Smooth muscle cell (in vitro differentiated cells): Measurements from ENCODE around the gene DLG1. TPM values are rescaled to one million over a fixed set of nuclear protein-coding genes. Genes with fewer than 3 reads are reported as not detected.
A peak's percentile ranks its signal among the peaks of the same experiment; 100 is the strongest.

Experiments
- DNase-seq: peaks from one replicate; lab custom pipeline; 2025; ENCODE audit not compliant: unreplicated experiment; lab: John Stamatoyannopoulos, UW
- H2AFZ ChIP-seq: fragments of 200-600 bp; sonication (generic); 2 replicates; pipeline ENCODE4 v1.6.0; 2016; ENCODE audit warnings: antibody characterized with exemption, low read depth, mild to moderate bottlenecking
- H3F3A ChIP-seq: fragments of 200-600 bp; sonication (generic); 2 replicates; pipeline ENCODE4 v1.6.0; 2017; ENCODE audit warnings: antibody characterized with exemption, low read depth
- H3K27ac ChIP-seq: fragments of 200-600 bp; sonication (generic); 2 replicates; pipeline ENCODE4 v1.5.1; 2016; ENCODE audit warnings: low read depth, mild to moderate bottlenecking
- H3K27me3 ChIP-seq: fragments of 200-600 bp; sonication (generic); 2 replicates; pipeline ENCODE4 v1.6.1; 2016; ENCODE audit warnings: low read depth, mild to moderate bottlenecking
- H3K36me3 ChIP-seq: fragments of 200-600 bp; sonication (generic); 2 replicates; pipeline ENCODE4 v1.5.1; 2016; ENCODE audit warnings: low read depth
- H3K4me1 ChIP-seq: fragments of 200-600 bp; sonication (generic); 2 replicates; pipeline ENCODE4 v1.5.1; 2016; ENCODE audit warnings: low read depth
- H3K4me2 ChIP-seq: fragments of 200-600 bp; sonication (generic); 2 replicates; pipeline ENCODE4 v1.6.0; 2016; ENCODE audit warnings: mild to moderate bottlenecking
- H3K4me3 ChIP-seq: fragments of 200-600 bp; sonication (generic); 2 replicates; pipeline ENCODE4 v1.5.1; 2016; ENCODE audit warnings: mild to moderate bottlenecking
- H3K79me2 ChIP-seq: fragments of 200-600 bp; sonication (generic); 2 replicates; pipeline ENCODE4 v1.6.0; 2016; ENCODE audit warnings: low read depth, mild to moderate bottlenecking
- H3K9ac ChIP-seq: fragments of 200-600 bp; sonication (generic); 2 replicates; pipeline ENCODE4 v1.6.0; 2016; ENCODE audit warnings: low read depth
- H3K9me3 ChIP-seq: fragments of 200-600 bp; sonication (generic); replicated peaks from 2 replicates; pipeline ENCODE4 v1.5.1; 2016; ENCODE audit warnings: low read depth
- H4K20me1 ChIP-seq: fragments of 200-600 bp; sonication (generic); 2 replicates; pipeline ENCODE4 v1.6.0; 2016; ENCODE audit warnings: low read depth
- WGBS: methylation state at CpG from one replicate; pipeline ENCODE4 v1.1.7; 2016; ENCODE audit warnings: low lambda C conversion rate; 5-methylcytosine and 5-hydroxymethylcytosine counted together
- polyA plus RNA-seq: library from polyadenylated mRNA; unstranded; fragments of >200 nt; fragmentation: Nextera tagmentation; extraction: Ambion mirVana; gene quantifications from 2 replicates; pipeline ENCODE4 v1.2.1, GENCODE V29; 2016
- total RNA-seq: library from RNA; depleted of rRNA; stranded (reverse); fragments of >200 nt; gene quantifications from 2 replicates; pipeline ENCODE4 v1.2.3, GENCODE V29; 2014
- TF ChIP-seq, protein P1 (sequence below): fragments of 200-600 bp; sonication (generic); IDR thresholded peaks from 2 replicates; pipeline ENCODE4 v1.5.1; 2017; ENCODE audit warnings: borderline replicate concordance, mild to moderate bottlenecking, antibody characterized with exemption; ENCODE audit not compliant: insufficient read depth, poor library complexity, severe bottlenecking

DLG1 gene
- total and polyA plus RNA-seq, 2 experiments from 2014 or later, result 23.5 to 69.0 TPM

DNA sequence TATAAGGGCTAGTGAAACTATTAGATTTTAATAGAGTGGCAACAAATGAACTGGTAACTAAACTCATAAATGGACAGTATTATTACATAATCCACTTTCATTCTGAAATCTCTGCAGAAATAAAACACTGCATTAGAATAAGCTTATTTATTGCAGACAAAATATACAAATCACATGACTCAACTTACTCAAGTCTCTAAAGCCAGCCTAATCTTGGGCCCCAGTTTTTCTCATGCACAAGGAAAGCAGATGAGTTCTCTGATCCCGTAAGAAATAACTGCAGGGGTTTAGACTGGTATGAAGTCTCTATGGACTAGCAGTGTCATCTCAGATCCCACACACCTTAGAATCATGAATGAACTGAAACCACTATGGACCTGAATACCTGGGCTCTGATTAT, 5.8 kb downstream of the DLG1 start:
- 56% methylated on average over 1 of the region's 1 CpG for WGBS
- H3K79me2 ChIP-seq, result peaks cover 93% of the 10 kb centered on the region
- no peak for DNase-seq
- no peaks in the 10 kb centered on the region for H3K9me3 ChIP-seq
- H3F3A ChIP-seq, result no peaks in the 10 kb centered on the region
- peak overlapping the region; percentile 27 for H3K4me2 ChIP-seq
- H4K20me1 ChIP-seq, result peaks cover 75% of the 10 kb centered on the region
- no peaks in the 10 kb centered on the region for H3K27me3 ChIP-seq
- peaks cover 29% of the 10 kb centered on the region for H3K4me1 ChIP-seq
- H2AFZ ChIP-seq, result no peak overlapping the region
- H3K4me3 ChIP-seq, result no peak overlapping the region
- peaks cover 9% of the 10 kb centered on the region for H3K36me3 ChIP-seq
- H3K27ac ChIP-seq, result no peak overlapping the region
- H3K9ac ChIP-seq, result no peak overlapping the region
- TF ChIP-seq, protein P1, sequence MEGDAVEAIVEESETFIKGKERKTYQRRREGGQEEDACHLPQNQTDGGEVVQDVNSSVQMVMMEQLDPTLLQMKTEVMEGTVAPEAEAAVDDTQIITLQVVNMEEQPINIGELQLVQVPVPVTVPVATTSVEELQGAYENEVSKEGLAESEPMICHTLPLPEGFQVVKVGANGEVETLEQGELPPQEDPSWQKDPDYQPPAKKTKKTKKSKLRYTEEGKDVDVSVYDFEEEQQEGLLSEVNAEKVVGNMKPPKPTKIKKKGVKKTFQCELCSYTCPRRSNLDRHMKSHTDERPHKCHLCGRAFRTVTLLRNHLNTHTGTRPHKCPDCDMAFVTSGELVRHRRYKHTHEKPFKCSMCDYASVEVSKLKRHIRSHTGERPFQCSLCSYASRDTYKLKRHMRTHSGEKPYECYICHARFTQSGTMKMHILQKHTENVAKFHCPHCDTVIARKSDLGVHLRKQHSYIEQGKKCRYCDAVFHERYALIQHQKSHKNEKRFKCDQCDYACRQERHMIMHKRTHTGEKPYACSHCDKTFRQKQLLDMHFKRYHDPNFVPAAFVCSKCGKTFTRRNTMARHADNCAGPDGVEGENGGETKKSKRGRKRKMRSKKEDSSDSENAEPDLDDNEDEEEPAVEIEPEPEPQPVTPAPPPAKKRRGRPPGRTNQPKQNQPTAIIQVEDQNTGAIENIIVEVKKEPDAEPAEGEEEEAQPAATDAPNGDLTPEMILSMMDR, result no peak

DNA sequence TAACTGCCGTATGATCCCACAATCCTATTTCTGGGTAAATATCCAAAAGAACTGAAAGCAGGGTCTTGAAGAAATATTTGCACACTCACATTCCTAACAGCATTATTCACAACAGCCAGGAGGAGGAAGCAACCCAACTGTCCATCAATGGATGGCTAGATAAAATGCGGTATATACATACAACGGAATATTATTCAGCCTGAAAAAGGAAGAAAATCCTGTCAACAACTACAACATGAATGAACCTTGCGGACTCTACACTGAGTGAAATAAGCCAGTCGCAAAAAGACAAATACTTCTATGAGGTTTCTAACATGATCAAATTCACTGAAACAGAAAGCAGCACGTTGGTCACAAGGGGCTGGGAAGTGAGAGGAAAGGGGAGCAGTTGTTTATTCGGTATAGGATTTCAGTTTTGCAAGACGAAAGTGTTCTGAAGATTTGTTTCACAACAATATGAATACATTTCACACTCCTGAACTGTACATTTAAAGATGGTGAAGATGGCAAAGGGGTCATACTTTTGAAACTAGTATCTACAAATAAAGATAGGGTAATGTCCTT, 6.2 kb downstream of the DLG1 start:
- Histone ChIP-seq H3K36me3 (peaks cover 9% of the 10 kb centered on the region), H3K9me3 (no peaks in the 10 kb centered on the region), H3K27ac (no peak overlapping the region), H3K79me2 (peaks cover 93% of the 10 kb centered on the region), H3K27me3 (no peaks in the 10 kb centered on the region), H3K4me1 (peaks cover 29% of the 10 kb centered on the region), H3K4me2 (no peak overlapping the region), H3K4me3 (no peak overlapping the region), H4K20me1 (peaks cover 78% of the 10 kb centered on the region), H3F3A (no peaks in the 10 kb centered on the region), H2AFZ (no peak overlapping the region), H3K9ac (no peak overlapping the region)
- TF ChIP-seq, protein P1, result no peak
- no peak for DNase-seq
- WGBS, result 90% methylated on average over 8 of the region's 8 CpGs

DNA sequence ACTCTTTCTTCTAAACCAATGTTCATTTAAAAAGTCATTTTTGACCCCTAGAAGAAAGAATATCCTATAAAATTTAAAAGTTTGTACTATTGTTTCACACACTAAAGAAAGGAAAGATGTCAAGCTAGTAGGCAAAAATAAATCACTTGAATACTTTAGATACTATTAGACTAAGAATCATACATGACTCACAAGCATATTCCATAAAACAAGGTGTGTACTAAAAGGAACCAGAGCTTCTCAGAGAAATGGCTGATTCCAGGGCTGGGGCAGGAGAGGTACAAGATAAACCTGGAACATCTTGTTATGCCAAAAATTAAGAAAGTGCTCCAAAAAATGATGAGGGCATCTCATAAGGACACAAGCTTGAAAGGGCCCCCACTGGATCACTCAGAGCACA, 8.7 kb downstream of the DLG1 start:
- Histone ChIP-seq H3K9me3 (no peaks in the 10 kb centered on the region), H3K4me2 (no peak overlapping the region), H3K27ac (peak overlapping the region; percentile 8), H4K20me1 (peaks cover 77% of the 10 kb centered on the region), H3K27me3 (no peaks in the 10 kb centered on the region), H3K9ac (no peak overlapping the region), H2AFZ (no peak overlapping the region), H3K4me1 (peaks cover 11% of the 10 kb centered on the region), H3K4me3 (no peak overlapping the region), H3K36me3 (peaks cover 5% of the 10 kb centered on the region), H3F3A (no peaks in the 10 kb centered on the region), H3K79me2 (peaks cover 93% of the 10 kb centered on the region)
- DNase-seq, result no peak
- TF ChIP-seq, protein P1, result no peak

DNA sequence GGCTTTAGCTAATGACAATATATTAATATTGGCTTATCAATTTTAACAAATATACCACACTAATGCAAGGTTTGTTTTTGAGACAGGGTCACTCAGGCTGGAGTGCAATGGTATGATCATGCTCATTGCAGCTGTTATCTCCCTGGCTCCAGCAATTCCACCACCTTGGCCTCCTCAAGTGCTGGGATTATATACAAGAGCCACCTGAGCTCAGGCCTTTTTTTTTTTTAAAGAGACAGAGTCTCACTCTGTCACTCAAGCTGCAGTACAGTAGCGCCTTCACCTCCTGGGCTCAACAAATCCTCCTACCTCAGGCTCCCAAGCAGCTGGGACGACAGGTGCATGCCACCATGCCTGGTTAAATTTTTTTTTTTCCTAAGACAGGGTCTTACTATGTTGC, 11.7 kb downstream of the DLG1 start:
- H3K4me3 ChIP-seq, result no peak overlapping the region
- peaks cover 93% of the 10 kb centered on the region for H3K79me2 ChIP-seq
- H2AFZ ChIP-seq, result no peak overlapping the region
- 96% methylated on average over 2 of the region's 2 CpGs for WGBS
- peaks cover 76% of the 10 kb centered on the region for H4K20me1 ChIP-seq
- no peak overlapping the region for H3K9ac ChIP-seq
- no peak overlapping the region for H3K4me2 ChIP-seq
- H3K27ac ChIP-seq, result no peak overlapping the region
- DNase-seq, result no peak
- TF ChIP-seq, protein P1, result no peak
- H3K27me3 ChIP-seq, result no peaks in the 10 kb centered on the region
- peaks cover 7% of the 10 kb centered on the region for H3K36me3 ChIP-seq
- H3K4me1 ChIP-seq, result no peaks in the 10 kb centered on the region
- H3K9me3 ChIP-seq, result no peaks in the 10 kb centered on the region
- H3F3A ChIP-seq, result no peaks in the 10 kb centered on the region
